Endodermal cell (in vitro differentiated cells): Measurements from ENCODE around the gene RPS27L. TPM values are rescaled to one million over a fixed set of nuclear protein-coding genes. Genes with fewer than 3 reads are reported as not detected.

Experiments used
- DNase-seq: peaks from one replicate; pipeline ENCODE4 v3.0.0-alpha.2; 2017
- H3K27ac ChIP-seq: 2 replicates; pipeline ENCODE4 v1.5.1; 2013; ENCODE audit warnings: mild to moderate bottlenecking, low read depth, low read length, moderate library complexity
- H3K27me3 ChIP-seq: 2 replicates; pipeline ENCODE4 v1.6.1; 2013; ENCODE audit warnings: mild to moderate bottlenecking, low read length, moderate library complexity; ENCODE audit not compliant: insufficient read depth, control insufficient read depth, poor library complexity, severe bottlenecking
- H3K36me3 ChIP-seq: 2 replicates; pipeline ENCODE4 v1.7.0; 2013; ENCODE audit warnings: mild to moderate bottlenecking, low read length, moderate library complexity; ENCODE audit not compliant: control insufficient read depth, insufficient read depth
- H3K4me1 ChIP-seq: one replicate; pipeline ENCODE4 v1.7.0; 2013; ENCODE audit warnings: low read length; ENCODE audit not compliant: control insufficient read depth, insufficient read depth
- H3K4me3 ChIP-seq: 2 replicates; pipeline ENCODE4 v1.5.1; 2013; ENCODE audit warnings: mild to moderate bottlenecking, low read length, moderate library complexity
- H3K9ac ChIP-seq: 2 replicates; pipeline ENCODE4 v1.6.1; 2013; ENCODE audit warnings: mild to moderate bottlenecking, low read length, moderate library complexity; ENCODE audit not compliant: poor library complexity, severe bottlenecking; ENCODE audit errors: extremely low read depth
- H3K9me3 ChIP-seq: 2 replicates; pipeline ENCODE4 v1.6.1; 2013; ENCODE audit warnings: mild to moderate bottlenecking, low read length, moderate library complexity; ENCODE audit not compliant: control insufficient read depth
- H3K27ac Mint-ChIP-seq: 2 replicates; pipeline ENCODE4 v1.8.0; 2020; ENCODE audit warnings: mixed read lengths
- H3K27me3 Mint-ChIP-seq: 2 replicates; pipeline ENCODE4 v1.8.0; 2021; ENCODE audit warnings: mild to moderate bottlenecking, mixed read lengths; ENCODE audit not compliant: insufficient read depth
- H3K36me3 Mint-ChIP-seq: 2 replicates; pipeline ENCODE4 v1.8.0; 2020; ENCODE audit warnings: low read depth, mixed read lengths
- H3K4me1 Mint-ChIP-seq: 2 replicates; pipeline ENCODE4 v1.8.0; 2020; ENCODE audit warnings: mixed read lengths
- H3K4me3 Mint-ChIP-seq: 2 replicates; pipeline ENCODE4 v1.8.0; 2020; ENCODE audit warnings: mild to moderate bottlenecking, moderate library complexity, mixed read lengths
- H3K9me3 Mint-ChIP-seq: 2 replicates; pipeline ENCODE4 v1.8.0; 2020; ENCODE audit warnings: mild to moderate bottlenecking, mixed read lengths
- WGBS, 2 experiments: methylation state at CpG; one replicate each; pipeline versions ENCODE4 v1.1.5 to v1.1.7; 2013; ENCODE audit warnings: missing lambda C conversion rate in 2 of 2, mixed read lengths in 1 of 2; ENCODE audit not compliant: insufficient coverage in 1 of 2, insufficient read length in 1 of 2; 5-methylcytosine and 5-hydroxymethylcytosine counted together
- total RNA-seq, 2 donors: library from RNA; stranded (reverse); fragmentation: NEBNext Ultra II Directional in 1 of 2; extraction: Animal tissue kit (Norgen Biotek cat#: 25700) in 1 of 2; gene quantifications; 2 replicates in 1 of 2; 3 replicates in 1 of 2; pipeline ENCODE4 v1.2.1, GENCODE V29; 2021
- TF ChIP-seq, protein P1 (sequence below): fragments of 200-600 bp; sonication (generic); conservative IDR thresholded peaks from 2 replicates; pipeline ENCODE4 v1.5.0; 2021; ENCODE audit warnings: antibody characterized with exemption, mild to moderate bottlenecking

The RPS27L gene
- total RNA-seq, 2 donors from 2014 or later, result 56.2 to 68.8 TPM

DNA sequence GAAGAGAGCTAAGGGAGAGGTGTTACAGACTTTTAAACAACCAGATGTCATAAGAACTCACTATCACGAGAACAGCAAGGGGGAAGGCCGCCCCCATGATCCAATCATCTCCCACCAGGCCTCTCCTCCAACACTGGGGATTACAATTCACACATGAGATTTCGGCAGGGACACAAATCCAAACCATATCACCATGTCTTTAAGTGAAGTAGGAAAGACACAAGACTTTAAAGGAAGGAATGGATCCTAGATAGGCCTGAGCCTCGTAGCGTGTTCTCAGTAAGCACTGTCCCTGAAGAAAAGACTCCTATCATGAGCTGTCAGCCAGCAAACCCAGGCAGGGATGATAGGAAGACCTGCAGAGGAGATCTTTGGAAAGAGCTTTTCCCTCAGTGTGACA, 15.1 kb upstream of the RPS27L start:
- H3K27ac ChIP-seq, result peak overlapping the region; percentile 3
- H3K4me1 ChIP-seq, result peaks cover 4% of the 10 kb centered on the region
- H3K9me3 Mint-ChIP-seq, result no peaks in the 10 kb centered on the region
- WGBS, 2 experiments, result 81 to 86% methylated on average over 3 to 5 of the region's 5 CpGs
- peaks cover 13% of the 10 kb centered on the region for H3K4me1 Mint-ChIP-seq
- H3K36me3 Mint-ChIP-seq, result no peaks in the 10 kb centered on the region
- H3K9ac ChIP-seq, result no peak overlapping the region
- H3K27me3 ChIP-seq, result no peaks in the 10 kb centered on the region
- H3K4me3 ChIP-seq, result no peak overlapping the region
- H3K9me3 ChIP-seq, result no peaks in the 10 kb centered on the region
- H3K27ac Mint-ChIP-seq, result no peak overlapping the region
- H3K27me3 Mint-ChIP-seq, result no peaks in the 10 kb centered on the region
- H3K4me3 Mint-ChIP-seq, result no peak overlapping the region
- H3K36me3 ChIP-seq, result no peaks in the 10 kb centered on the region
- TF ChIP-seq, protein P1, sequence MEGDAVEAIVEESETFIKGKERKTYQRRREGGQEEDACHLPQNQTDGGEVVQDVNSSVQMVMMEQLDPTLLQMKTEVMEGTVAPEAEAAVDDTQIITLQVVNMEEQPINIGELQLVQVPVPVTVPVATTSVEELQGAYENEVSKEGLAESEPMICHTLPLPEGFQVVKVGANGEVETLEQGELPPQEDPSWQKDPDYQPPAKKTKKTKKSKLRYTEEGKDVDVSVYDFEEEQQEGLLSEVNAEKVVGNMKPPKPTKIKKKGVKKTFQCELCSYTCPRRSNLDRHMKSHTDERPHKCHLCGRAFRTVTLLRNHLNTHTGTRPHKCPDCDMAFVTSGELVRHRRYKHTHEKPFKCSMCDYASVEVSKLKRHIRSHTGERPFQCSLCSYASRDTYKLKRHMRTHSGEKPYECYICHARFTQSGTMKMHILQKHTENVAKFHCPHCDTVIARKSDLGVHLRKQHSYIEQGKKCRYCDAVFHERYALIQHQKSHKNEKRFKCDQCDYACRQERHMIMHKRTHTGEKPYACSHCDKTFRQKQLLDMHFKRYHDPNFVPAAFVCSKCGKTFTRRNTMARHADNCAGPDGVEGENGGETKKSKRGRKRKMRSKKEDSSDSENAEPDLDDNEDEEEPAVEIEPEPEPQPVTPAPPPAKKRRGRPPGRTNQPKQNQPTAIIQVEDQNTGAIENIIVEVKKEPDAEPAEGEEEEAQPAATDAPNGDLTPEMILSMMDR, result no peak
- DNase-seq, result no peak

DNA sequence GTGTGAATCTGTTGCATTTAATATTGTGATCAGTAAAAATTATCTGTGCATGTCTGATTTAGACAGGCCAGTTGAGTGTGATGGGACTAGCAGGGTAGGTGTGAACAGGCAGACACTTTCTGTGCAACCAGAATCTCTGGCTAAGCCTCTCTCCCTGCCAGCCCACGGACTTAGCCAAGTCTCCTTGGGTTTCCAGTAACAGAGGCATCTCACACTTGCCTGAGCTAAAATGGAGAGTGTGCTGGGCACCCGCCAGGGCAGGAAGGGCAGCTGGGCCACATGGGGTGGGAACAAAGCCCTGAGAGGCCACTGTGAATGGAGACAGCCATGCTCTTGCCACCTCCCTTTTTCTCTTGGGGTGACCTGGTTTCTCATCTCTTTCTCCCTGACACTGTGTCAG, 12.5 kb upstream of the RPS27L start:
- no peak for DNase-seq
- Histone ChIP-seq H3K27ac (no peak overlapping the region), H3K4me1 (peaks cover 4% of the 10 kb centered on the region), H3K36me3 (no peaks in the 10 kb centered on the region), H3K4me3 (no peak overlapping the region), H3K9me3 (no peaks in the 10 kb centered on the region), H3K27me3 (no peaks in the 10 kb centered on the region), H3K9ac (no peak overlapping the region)
- Mint-ChIP-seq H3K4me3 (no peak overlapping the region), H3K36me3 (no peaks in the 10 kb centered on the region), H3K4me1 (peaks cover 11% of the 10 kb centered on the region), H3K27ac (no peak overlapping the region), H3K27me3 (no peaks in the 10 kb centered on the region), H3K9me3 (no peaks in the 10 kb centered on the region)
- TF ChIP-seq, protein P1, result no peak
- WGBS, 2 experiments, result 93 to 100% methylated on average over 2 of the region's 2 CpGs

DNA sequence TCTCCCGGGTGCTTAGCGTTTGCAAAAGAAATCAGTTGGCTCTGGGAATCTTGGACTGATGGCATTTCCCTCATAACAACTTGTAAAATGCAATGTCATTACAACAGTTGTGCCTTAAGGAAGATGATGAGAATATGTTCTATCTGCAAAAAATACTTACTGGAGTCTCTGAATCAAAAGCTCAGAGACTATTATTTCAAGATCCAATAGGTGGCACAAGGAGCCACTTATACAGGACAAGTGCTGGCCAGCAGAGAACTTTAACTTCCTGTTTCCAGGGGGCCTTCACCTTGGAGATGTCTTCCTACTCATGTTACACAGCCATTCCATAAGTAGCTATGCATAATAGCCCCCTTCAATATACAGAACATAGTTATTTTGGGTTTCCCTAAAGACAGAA, 8.9 kb upstream of the RPS27L start:
- no peaks in the 10 kb centered on the region for H3K4me1 ChIP-seq
- H3K4me1 Mint-ChIP-seq, result peaks cover 7% of the 10 kb centered on the region
- no peaks in the 10 kb centered on the region for H3K27me3 ChIP-seq
- H3K36me3 ChIP-seq, result no peaks in the 10 kb centered on the region
- 86 to 96% methylated on average over 2 of the region's 2 CpGs for WGBS, 2 experiments
- H3K27ac ChIP-seq, result no peak overlapping the region
- no peaks in the 10 kb centered on the region for H3K27me3 Mint-ChIP-seq
- TF ChIP-seq, protein P1, result no peak
- no peaks in the 10 kb centered on the region for H3K36me3 Mint-ChIP-seq
- no peaks in the 10 kb centered on the region for H3K9me3 Mint-ChIP-seq
- DNase-seq, result no peak
- no peak overlapping the region for H3K27ac Mint-ChIP-seq
- no peak overlapping the region for H3K4me3 Mint-ChIP-seq
- H3K9me3 ChIP-seq, result no peaks in the 10 kb centered on the region
- H3K9ac ChIP-seq, result no peak overlapping the region
- no peak overlapping the region for H3K4me3 ChIP-seq
